Right lobe of liver (tissue), 6 donors: Measurements from ENCODE around the gene KAT7. TPM values are rescaled to one million over a fixed set of nuclear protein-coding genes. Genes with fewer than 3 reads are reported as not detected.

Source experiments
- ATAC-seq, 4 donors: fragments of 200-7000 bp; cut with Tn5 transposase; one replicate each; pipeline ENCODE4 v1.9.1; 2020; ENCODE audit warnings: mild to moderate bottlenecking in 4 of 4, moderate library complexity in 4 of 4
- DNase-seq, 3 donors: peaks; one replicate each; pipeline ENCODE4 v3.0.0-alpha.2; 2020
- H3K27ac ChIP-seq, 3 donors: fragments of 200-600 bp; one replicate each; pipeline ENCODE4 v1.8.0; 2022
- H3K27me3 ChIP-seq, 2 donors: fragments of 200-600 bp; one replicate each; pipeline ENCODE4 v1.8.0; 2022
- H3K36me3 ChIP-seq, 4 donors: fragments of 200-600 bp; sonication (generic) in 1 of 4; one replicate each; pipeline versions ENCODE4 v1.5.1 to v1.8.0; 2017 to 2022; ENCODE audit warnings: control low read depth in 1 of 4
- H3K4me1 ChIP-seq, 4 donors: fragments of 200-600 bp; sonication (generic) in 1 of 4; one replicate each; pipeline versions ENCODE4 v1.5.1 to v1.8.0; 2017 to 2022; ENCODE audit warnings: control low read depth in 1 of 4
- H3K4me3 ChIP-seq, 3 donors: fragments of 200-600 bp; one replicate each; pipeline ENCODE4 v1.8.0; 2022
- H3K9me3 ChIP-seq, 4 donors: fragments of 200-600 bp; sonication (generic) in 1 of 4; one replicate each; pipeline versions ENCODE4 v1.5.1 to v1.8.0; 2017 to 2022; ENCODE audit warnings: control low read depth in 1 of 4
- POLR2A ChIP-seq: fragments of 450-650 bp; IDR thresholded peaks from one replicate; pipeline ENCODE4 v1.6.1; 2017; ENCODE audit warnings: antibody characterized with exemption, mild to moderate bottlenecking
- WGBS: methylation state at CpG from one replicate; pipeline ENCODE4 v1.1.6; 2018; ENCODE audit warnings: low coverage, low lambda C conversion rate; ENCODE audit not compliant: insufficient coverage; ENCODE audit errors: missing lambda C conversion rate; 5-methylcytosine and 5-hydroxymethylcytosine counted together
- intact Hi-C, 2 donors: fragments of 100-400 bp; cut with DNase I; formaldehyde crosslinking; loops; one replicate each; pipeline versions ENCODE4 v1.11.2 to v1.14.1; 2022
- total RNA-seq, 6 experiments: library from RNA; depleted of rRNA in 2 of 6; stranded (reverse); fragments of >200 nt in 2 of 6; fragmentation: NEBNext Ultra II Directional in 3 of 6; extraction: Animal tissue kit (Norgen Biotek cat#: 25700) in 3 of 6; gene quantifications; one replicate each; pipeline versions ENCODE4 v1.1.0 to v1.2.4, GENCODE V29; 2016 to 2023
- TF ChIP-seq, protein P1 (sequence below), 4 donors: fragments of 200-600 bp in 3 of 4; fragments of 450-650 bp in 1 of 4; IDR thresholded peaks; one replicate each; pipeline versions ENCODE4 v1.5.1 to v1.8.0; 2016 to 2022; ENCODE audit warnings: antibody characterized with exemption in 4 of 4, mild to moderate bottlenecking in 2 of 4
- donor health status: DM: no; HTN: yes; CAD: no.
- donor health status: DM: no; HTN: no; CAD: no.
- donor health status: DM: no; HTN: no; CAD: no.
- donor health status: DM: no; HTN: yes; CAD: no.
- donor health status: DM: no; HTN: yes; CAD: no.

Gene KAT7
- total RNA-seq, 6 experiments from 2014 or later: 10.8 to 21.3 (median 15.2) TPM

DNA sequence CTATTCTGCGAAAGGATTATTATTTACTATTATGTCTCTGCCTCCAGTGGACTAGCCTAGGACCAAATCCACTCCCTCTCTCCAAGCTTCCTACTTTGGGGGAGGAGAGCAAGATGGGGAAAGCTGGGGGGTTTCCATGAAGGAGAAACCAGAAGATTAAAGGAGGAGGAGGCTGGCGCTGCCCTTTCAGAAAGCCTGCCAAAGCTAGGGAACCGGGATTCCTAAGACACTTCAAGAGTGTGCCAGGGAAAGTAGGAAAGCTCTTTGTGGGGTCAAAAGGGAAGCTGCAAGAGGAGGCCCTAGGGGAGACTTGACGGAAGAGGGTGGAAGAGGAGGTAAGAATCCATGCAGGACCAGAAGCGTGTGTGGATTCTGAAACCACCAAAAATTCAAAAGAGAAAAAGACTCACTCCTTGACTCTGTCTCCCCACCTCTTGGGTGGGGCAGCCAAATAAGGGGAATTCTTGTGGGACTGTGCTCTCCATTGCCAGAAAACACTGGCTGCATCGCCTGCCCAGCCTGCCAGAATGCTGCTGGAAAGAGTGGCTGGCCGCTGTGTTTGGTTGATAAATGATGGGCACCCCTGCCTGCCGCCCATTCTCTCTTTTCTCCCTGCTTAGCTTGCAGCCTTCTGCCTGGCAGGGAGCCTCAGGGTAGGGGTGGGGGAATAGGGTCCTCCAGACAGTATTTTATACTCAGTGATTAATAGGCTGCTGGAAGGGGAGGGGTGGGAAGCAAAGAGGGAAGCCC, 11.8 kb upstream of the KAT7 start:
- TF ChIP-seq, protein P1, sequence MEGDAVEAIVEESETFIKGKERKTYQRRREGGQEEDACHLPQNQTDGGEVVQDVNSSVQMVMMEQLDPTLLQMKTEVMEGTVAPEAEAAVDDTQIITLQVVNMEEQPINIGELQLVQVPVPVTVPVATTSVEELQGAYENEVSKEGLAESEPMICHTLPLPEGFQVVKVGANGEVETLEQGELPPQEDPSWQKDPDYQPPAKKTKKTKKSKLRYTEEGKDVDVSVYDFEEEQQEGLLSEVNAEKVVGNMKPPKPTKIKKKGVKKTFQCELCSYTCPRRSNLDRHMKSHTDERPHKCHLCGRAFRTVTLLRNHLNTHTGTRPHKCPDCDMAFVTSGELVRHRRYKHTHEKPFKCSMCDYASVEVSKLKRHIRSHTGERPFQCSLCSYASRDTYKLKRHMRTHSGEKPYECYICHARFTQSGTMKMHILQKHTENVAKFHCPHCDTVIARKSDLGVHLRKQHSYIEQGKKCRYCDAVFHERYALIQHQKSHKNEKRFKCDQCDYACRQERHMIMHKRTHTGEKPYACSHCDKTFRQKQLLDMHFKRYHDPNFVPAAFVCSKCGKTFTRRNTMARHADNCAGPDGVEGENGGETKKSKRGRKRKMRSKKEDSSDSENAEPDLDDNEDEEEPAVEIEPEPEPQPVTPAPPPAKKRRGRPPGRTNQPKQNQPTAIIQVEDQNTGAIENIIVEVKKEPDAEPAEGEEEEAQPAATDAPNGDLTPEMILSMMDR (IDR thresholded peaks at IDR 0.05): no peak
- TF ChIP-seq POLR2A: no peak

DNA sequence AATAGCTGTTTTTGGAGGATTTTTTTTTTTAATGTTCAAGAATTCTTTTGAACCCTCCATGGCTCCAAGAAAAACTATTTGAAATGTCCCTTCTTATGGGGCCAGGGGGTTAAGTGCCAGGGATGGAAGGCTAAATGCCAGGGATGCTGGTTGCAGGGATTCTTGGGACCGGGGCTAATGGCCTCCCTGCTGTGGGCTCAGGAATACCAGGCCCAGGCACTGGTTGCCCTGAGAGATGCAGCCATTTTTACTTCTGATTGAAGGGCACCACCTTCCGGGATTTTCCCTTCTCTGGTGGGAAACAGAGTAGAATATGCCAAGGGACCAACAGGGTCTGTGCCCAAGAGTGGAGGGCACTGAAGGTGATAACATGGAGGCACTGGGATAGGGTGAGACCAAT, 10.9 kb upstream of the KAT7 start:
- intact Hi-C loops: loop anchor here (5.0 to 10.0 kb wide), 3 partner anchors 63 to 203 kb away; partner anchors contain the start of genes NXPH3 (in 1 of the 2) and SLC35B1 (in 1 of the 2)
- 76% methylated on average over 2 of the region's 2 CpGs for WGBS
- Histone ChIP-seq H3K4me3 (no peak overlapping the region), H3K27me3 (no peaks in the 10 kb centered on the region), H3K27ac (no peak overlapping the region), H3K36me3 (no peaks in the 10 kb centered on the region), H3K9me3 (no peaks in the 10 kb centered on the region), H3K4me1 (peaks cover 0 to 6% (median 0%) of the 10 kb centered on the region in 4 donors)
- TF ChIP-seq POLR2A: no peak
- TF ChIP-seq, protein P1 (IDR thresholded peaks at IDR 0.05): no peak
- ATAC-seq (no peak), DNase-seq (no peak)

More for the DNA sequence above, 11.8 kb upstream of the KAT7 start:
- no peak overlapping the region for H3K27ac ChIP-seq
- H3K36me3 ChIP-seq: no peaks in the 10 kb centered on the region
- ATAC-seq (no peak), DNase-seq (no peak)
- 83% methylated on average over 8 of the region's 8 CpGs for WGBS
- H3K9me3 ChIP-seq: no peaks in the 10 kb centered on the region
- H3K4me1 ChIP-seq: peaks cover 0 to 6% (median 0%) of the 10 kb centered on the region in 4 donors
- intact Hi-C loops: loop anchor here (5.0 to 10.0 kb wide), 3 partner anchors 62 to 202 kb away; partner anchors contain the start of genes NXPH3 (in 1 of the 2) and SLC35B1 (in 1 of the 2)
- H3K27me3 ChIP-seq: no peaks in the 10 kb centered on the region
- H3K4me3 ChIP-seq: no peak overlapping the region

DNA sequence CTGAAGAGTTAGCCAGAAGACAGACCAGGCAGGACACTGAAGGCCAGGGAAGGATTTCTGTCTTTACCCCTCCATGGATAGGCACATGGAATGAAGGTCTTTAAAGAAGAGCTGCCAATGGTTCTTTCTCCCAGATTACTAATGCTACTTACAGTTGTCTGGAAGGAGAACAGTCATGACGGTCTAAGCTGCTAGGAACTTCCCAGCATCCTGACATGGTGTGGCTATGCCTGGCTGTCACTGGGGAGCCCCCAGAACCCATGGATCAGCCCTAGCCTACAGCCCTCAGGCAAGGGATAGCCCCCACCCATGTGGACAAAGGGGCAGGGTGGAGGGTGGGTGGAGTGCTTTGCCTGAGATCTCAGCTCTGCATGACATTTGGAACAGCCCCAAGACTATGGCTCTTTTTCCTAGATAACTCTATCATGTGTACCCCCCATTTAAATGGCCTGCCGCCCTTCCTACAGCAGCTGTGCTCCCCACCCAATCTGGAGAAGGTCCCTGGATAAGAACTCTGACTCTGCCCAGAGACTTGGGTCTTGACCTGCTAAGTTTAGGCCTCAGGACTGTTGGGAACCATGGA, 9.2 kb upstream of the KAT7 start:
- TF ChIP-seq, protein P1 (IDR thresholded peaks at IDR 0.05): no peak
- TF ChIP-seq POLR2A: no peak
- ATAC-seq (peak in 2 of 4 donors; percentile 16), DNase-seq (no peak)
- H3K27me3 ChIP-seq: no peaks in the 10 kb centered on the region
- no peak overlapping the region for H3K27ac ChIP-seq
- peaks cover 0 to 6% (median 0%) of the 10 kb centered on the region in 4 donors for H3K4me1 ChIP-seq
- no peaks in the 10 kb centered on the region for H3K36me3 ChIP-seq
- no peaks in the 10 kb centered on the region for H3K9me3 ChIP-seq
- intact Hi-C loops: loop anchor here (5.0 to 10.0 kb wide), 3 partner anchors 64 to 204 kb away; partner anchors contain the start of genes NXPH3 (in 1 of the 2) and SLC35B1 (in 1 of the 2)
- WGBS: 60% methylated on average over 1 of the region's 2 CpGs
- no peak overlapping the region for H3K4me3 ChIP-seq

DNA sequence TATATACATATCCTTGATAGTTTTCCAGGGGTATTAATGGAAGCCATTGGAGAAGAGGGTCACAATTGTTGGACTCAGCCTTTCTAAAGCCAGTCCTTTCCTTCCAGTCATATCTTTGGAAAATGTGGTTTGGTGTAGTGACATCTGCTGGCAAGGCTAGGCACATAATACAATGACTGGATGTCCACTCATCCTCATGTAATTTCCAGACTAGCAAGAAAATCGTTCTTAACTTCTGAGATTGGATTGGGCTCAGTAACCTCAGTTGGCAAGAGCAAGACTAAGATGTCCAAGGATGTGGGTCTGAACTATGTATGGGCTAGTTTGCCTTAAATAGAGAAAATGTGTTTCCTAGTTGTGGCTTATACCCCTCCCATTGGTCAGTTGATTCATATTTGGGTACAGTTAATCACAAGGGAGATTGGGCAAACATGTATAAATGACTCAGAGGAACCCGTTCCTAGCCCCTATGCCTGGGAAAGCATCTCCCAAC, 8.7 kb upstream of the KAT7 start:
- 5% methylated on average over 2 of the region's 2 CpGs for WGBS
- Histone ChIP-seq H3K27ac (no peak overlapping the region), H3K27me3 (no peaks in the 10 kb centered on the region), H3K9me3 (no peaks in the 10 kb centered on the region), H3K36me3 (no peaks in the 10 kb centered on the region), H3K4me3 (no peak overlapping the region), H3K4me1 (peaks cover 0 to 6% (median 0%) of the 10 kb centered on the region in 4 donors)
- intact Hi-C loops: loop anchor here (5.0 to 10.0 kb wide), 3 partner anchors 65 to 205 kb away; partner anchors contain the start of genes NXPH3 (in 2 of the 2) and SLC35B1 (in 1 of the 2)
- TF ChIP-seq, protein P1 (IDR thresholded peaks at IDR 0.05): peak; percentile 63 to 69 (median 66)
- TF ChIP-seq POLR2A: no peak
- DNase-seq (no peak), ATAC-seq (peak; percentile 81 to 91 (median 86))
